Spleen (tissue), 7 donors: ENCODE data around the gene CYGB.

Source experiments
- CTCF ChIP-seq, 11 experiments: fragments of 200-600 bp in 7 of 11; fragments of 450-650 bp in 4 of 11; sonication (generic) in 4 of 11; IDR thresholded peaks in 8 of 11; conservative IDR thresholded peaks in 3 of 11; 1 replicate in 7 of 11; 2 replicates in 4 of 11; pipeline versions ENCODE4 v1.4.0 to v1.8.0; 2016 to 2021; ENCODE audit warnings: antibody characterized with exemption in 11 of 11, inconsistent platforms in 4 of 11, mild to moderate bottlenecking in 1 of 11
- POLR2A ChIP-seq, 3 donors: fragments of 450-650 bp; IDR thresholded peaks; one replicate each; pipeline ENCODE4 v1.5.1; 2017; ENCODE audit warnings: antibody characterized with exemption in 3 of 3, mild to moderate bottlenecking in 1 of 3
- donor health status: DM: no; HTN: no; CAD: no; lungs with moderate emphysema.
- donor health status: DM: no; HTN: no; CAD: no.
- donor health status: DM: no; HTN: no; CAD: no.

GRCh38 chr17:76585033-76585648, 47.6 kb upstream of the CYGB start:
- TF ChIP-seq CTCF (IDR thresholded peaks at IDR 0.05 in 8 of 11, conservative IDR thresholded peaks at IDR 0.05 in 3 of 11) (no peak), POLR2A (IDR thresholded peaks at IDR 0.05) (no peak)
